SK-N-MC (cell line): ENCODE measurements around the gene GNAS-AS1.

Experiments used
- EZH2 ChIP-seq: fragments of 200-600 bp; sonication (generic); IDR thresholded peaks from one replicate; pipeline ENCODE4 v1.6.1; 2017; ENCODE audit warnings: antibody characterized with exemption
- POLR2AphosphoS5 ChIP-seq: IDR thresholded peaks from 2 replicates; pipeline ENCODE4 v1.6.1; 2012; ENCODE audit warnings: mild to moderate bottlenecking, low read depth, low read length, borderline replicate concordance

GRCh38 chr20:58800134-58800871 lies 50.4 kb downstream of the GNAS-AS1 start:
- TF ChIP-seq EZH2 (no peak), POLR2AphosphoS5 (no peak)
